ENCODE data around the gene CELF4. TPM values are rescaled to one million over a fixed set of nuclear protein-coding genes. Genes with fewer than 3 reads are reported as not detected.

Gene CELF4
- total and polyA plus RNA-seq, 12 donors: 0.42 to 16.9 (median 3.9) TPM; not detected in 1

- intact Hi-C loops (cut with DNase I): no loop called here
- Histone ChIP-seq H3K36me3 (replicated peaks in 1 of 2) (no peaks in the 10 kb centered on the region), H3K9me3 (replicated peaks in 1 of 3) (no peaks in the 10 kb centered on the region), H3K27ac (no peak overlapping the region), H3K27me3 (no peaks in the 10 kb centered on the region), H3K4me1 (replicated peaks in 1 of 2) (no peaks in the 10 kb centered on the region), H3K4me3 (no peak overlapping the region)
- TF ChIP-seq POLR2A (IDR thresholded peaks at IDR 0.05): no peak
- TF ChIP-seq CTCF (IDR thresholded peaks at IDR 0.05): no peak
- WGBS, 4 donors: 70 to 73% (median 73%) methylated on average over 11 to 19 of the region's 19 CpGs
- DNase-seq: no peak
Observed at GRCh38 chr18:37598966-37599896, 33.6 kb upstream of the CELF4 start.

- Histone ChIP-seq H3K9me3 (replicated peaks in 1 of 3) (no peaks in the 10 kb centered on the region), H3K27ac (no peak overlapping the region), H3K4me1 (replicated peaks in 1 of 2) (no peaks in the 10 kb centered on the region), H3K36me3 (replicated peaks in 1 of 2) (no peaks in the 10 kb centered on the region), H3K4me3 (no peak overlapping the region), H3K27me3 (no peaks in the 10 kb centered on the region)
- DNase-seq: no peak
- 77 to 91% (median 81%) methylated on average over 5 of the region's 5 CpGs for WGBS, 4 donors
- TF ChIP-seq POLR2A (IDR thresholded peaks at IDR 0.05) (no peak), CTCF (IDR thresholded peaks at IDR 0.05) (no peak)
- intact Hi-C loops (cut with DNase I): no loop called here
Observed at GRCh38 chr18:37598396-37598795, 32.8 kb upstream of the CELF4 start.

GRCh38 chr18:37590346-37590745 is 24.7 kb upstream of the CELF4 start:
- no peak for TF ChIP-seq POLR2A (IDR thresholded peaks at IDR 0.05)
- TF ChIP-seq CTCF (IDR thresholded peaks at IDR 0.05): no peak
- no peak overlapping the region for H3K27ac ChIP-seq
- no peaks in the 10 kb centered on the region for H3K9me3 ChIP-seq (replicated peaks in 1 of 3)
- no peak for DNase-seq
- intact Hi-C loops (cut with DNase I): no loop called here
- no peaks in the 10 kb centered on the region for H3K27me3 ChIP-seq
- no peaks in the 10 kb centered on the region for H3K36me3 ChIP-seq (replicated peaks in 1 of 2)
- H3K4me1 ChIP-seq (replicated peaks in 1 of 2): no peaks in the 10 kb centered on the region
- 60 to 82% (median 72%) methylated on average over 1 of the region's 1 CpG for WGBS, 4 donors
- H3K4me3 ChIP-seq: no peak overlapping the region

GRCh38 chr18:37588289-37588688 is 22.7 kb upstream of the CELF4 start:
- no peaks in the 10 kb centered on the region for H3K27me3 ChIP-seq
- 85 to 94% (median 90%) methylated on average over 2 of the region's 2 CpGs for WGBS, 4 donors
- intact Hi-C loops (cut with DNase I): no loop called here

More at GRCh38 chr18:37588289-37588688, 22.7 kb upstream of the CELF4 start:
- Histone ChIP-seq H3K9me3 (replicated peaks in 1 of 3) (no peaks in the 10 kb centered on the region), H3K36me3 (replicated peaks in 1 of 2) (no peaks in the 10 kb centered on the region), H3K4me3 (no peak overlapping the region), H3K27ac (no peak overlapping the region), H3K4me1 (replicated peaks in 1 of 2) (no peaks in the 10 kb centered on the region)
- no peak for TF ChIP-seq CTCF (IDR thresholded peaks at IDR 0.05)
- TF ChIP-seq POLR2A (IDR thresholded peaks at IDR 0.05): no peak
- DNase-seq: no peak
